Skeletal muscle satellite cell (primary cell): Measurements from ENCODE around the gene ZNF26. TPM values are rescaled to one million over a fixed set of nuclear protein-coding genes. Genes with fewer than 3 reads are reported as not detected.
A peak's percentile ranks its signal among the peaks of the same experiment; 100 is the strongest.
"Not testable (repeated sequence)": the region's sequence is repeated elsewhere in the genome, so short reads cannot be mapped to it uniquely, and the experiment has no call there.

Experiments used
- H3K27me3 ChIP-seq: 2 replicates; pipeline ENCODE4 v1.7.0; 2013; ENCODE audit warnings: low read length; ENCODE audit not compliant: control insufficient read depth, insufficient read depth
- H3K36me3 ChIP-seq: 2 replicates; pipeline ENCODE4 v1.7.0; 2013; ENCODE audit warnings: mild to moderate bottlenecking, control low read depth, low read length; ENCODE audit not compliant: insufficient read depth
- H3K4me1 ChIP-seq: 2 replicates; pipeline ENCODE4 v1.7.0; 2013; ENCODE audit warnings: low read length; ENCODE audit not compliant: control insufficient read depth, insufficient read depth
- H3K4me2 ChIP-seq: 2 replicates; pipeline ENCODE4 v1.7.0; 2013; ENCODE audit warnings: mild to moderate bottlenecking, low read length
- H3K4me3 ChIP-seq: 2 replicates; pipeline ENCODE4 v1.7.0; 2013; ENCODE audit warnings: low read length
- H3K9ac ChIP-seq: 2 replicates; pipeline ENCODE4 v1.7.0; 2013; ENCODE audit warnings: mild to moderate bottlenecking, low read depth, low read length, moderate library complexity
- H3K9me3 ChIP-seq: replicated peaks from 2 replicates; pipeline ENCODE4 v1.7.0; 2013; ENCODE audit warnings: mild to moderate bottlenecking, control low read depth, low read length
- total RNA-seq: library from RNA; depleted of rRNA; stranded (reverse); fragments of >200 nt; gene quantifications from 2 replicates; pipeline ENCODE4 v1.2.3, GENCODE V29; 2012; rRNA removed

Gene ZNF26
- total RNA-seq: 14.6 and 23.8 TPM in 2 replicates

GRCh38 chr12:132986001-132986884 lies at the start of gene ZNF26:
ZNF26 (plus strand) TSS chr12:132986367; CDS start chr12:132986841, 474 bp downstream.
- Histone ChIP-seq H3K9ac (peak within 1 kb of the TSS; percentile 88), H3K4me1 (peaks cover 11% of the 10 kb centered on the region), H3K36me3 (peaks cover 16% of the 10 kb centered on the region), H3K4me3 (peak within 1 kb of the TSS; percentile 90), H3K9me3 (peaks cover 3% of the 10 kb centered on the region), H3K4me2 (peak within 1 kb of the TSS; percentile 92), H3K27me3 (no peaks in the 10 kb centered on the region)

GRCh38 chr12:132936921-132937320 lies 49.2 kb upstream of the ZNF26 start:
- H3K4me2 ChIP-seq, H3K4me3 ChIP-seq, H3K9ac ChIP-seq, H3K27me3 ChIP-seq, H3K4me1 ChIP-seq: not testable (repeated sequence)
- peaks cover 35% of the 10 kb centered on the region for H3K9me3 ChIP-seq
- H3K36me3 ChIP-seq: peaks cover 32% of the 10 kb centered on the region

- peaks cover 36% of the 10 kb centered on the region for H3K9me3 ChIP-seq
- peaks cover 33% of the 10 kb centered on the region for H3K36me3 ChIP-seq
- no peak overlapping the region for H3K9ac ChIP-seq
- H3K4me1 ChIP-seq: no peaks in the 10 kb centered on the region
- no peak overlapping the region for H3K4me3 ChIP-seq
- H3K4me2 ChIP-seq: no peak overlapping the region
- no peaks in the 10 kb centered on the region for H3K27me3 ChIP-seq
Observed at GRCh38 chr12:132937476-132937875, 48.7 kb upstream of the ZNF26 start.

- H3K9ac ChIP-seq, H3K27me3 ChIP-seq, H3K4me1 ChIP-seq, H3K4me2 ChIP-seq, H3K4me3 ChIP-seq: not testable (repeated sequence)
- Histone ChIP-seq H3K9me3 (peaks cover 42% of the 10 kb centered on the region), H3K36me3 (peaks cover 37% of the 10 kb centered on the region)
Observed at GRCh38 chr12:132938807-132939206, 47.4 kb upstream of the ZNF26 start.

GRCh38 chr12:132940071-132940719 lies 46.0 kb upstream of the ZNF26 start:
- H3K9me3 ChIP-seq: peaks cover 43% of the 10 kb centered on the region
- no peak overlapping the region for H3K9ac ChIP-seq
- no peaks in the 10 kb centered on the region for H3K27me3 ChIP-seq
- H3K4me3 ChIP-seq: no peak overlapping the region
- H3K4me1 ChIP-seq: no peaks in the 10 kb centered on the region
- no peak overlapping the region for H3K4me2 ChIP-seq
- H3K36me3 ChIP-seq: peaks cover 50% of the 10 kb centered on the region

GRCh38 chr12:132941336-132941954 lies 44.7 kb upstream of the ZNF26 start:
- Histone ChIP-seq H3K4me3 (no peak overlapping the region), H3K36me3 (peaks cover 62% of the 10 kb centered on the region), H3K27me3 (no peaks in the 10 kb centered on the region), H3K9ac (no peak overlapping the region), H3K9me3 (peaks cover 45% of the 10 kb centered on the region), H3K4me2 (no peak overlapping the region), H3K4me1 (no peaks in the 10 kb centered on the region)

- Histone ChIP-seq H3K4me2 (no peak overlapping the region), H3K9ac (no peak overlapping the region), H3K27me3 (no peaks in the 10 kb centered on the region), H3K9me3 (peaks cover 42% of the 10 kb centered on the region), H3K36me3 (peaks cover 62% of the 10 kb centered on the region), H3K4me1 (no peaks in the 10 kb centered on the region), H3K4me3 (no peak overlapping the region)
Observed at GRCh38 chr12:132942611-132943010, 43.6 kb upstream of the ZNF26 start.

GRCh38 chr12:132945806-132946205 lies 40.4 kb upstream of the ZNF26 start:
- Histone ChIP-seq H3K4me1 (no peaks in the 10 kb centered on the region), H3K9ac (no peak overlapping the region), H3K27me3 (no peaks in the 10 kb centered on the region), H3K4me2 (no peak overlapping the region), H3K4me3 (no peak overlapping the region), H3K9me3 (peaks cover 59% of the 10 kb centered on the region), H3K36me3 (peaks cover 82% of the 10 kb centered on the region)

GRCh38 chr12:132946246-132946820 lies 39.8 kb upstream of the ZNF26 start:
- H3K9ac ChIP-seq: no peak overlapping the region
- peaks cover 80% of the 10 kb centered on the region for H3K36me3 ChIP-seq
- H3K9me3 ChIP-seq: peaks cover 60% of the 10 kb centered on the region
- no peak overlapping the region for H3K4me3 ChIP-seq
- no peak overlapping the region for H3K4me2 ChIP-seq
- H3K27me3 ChIP-seq: no peaks in the 10 kb centered on the region
- no peaks in the 10 kb centered on the region for H3K4me1 ChIP-seq

GRCh38 chr12:132948146-132949066 lies 37.8 kb upstream of the ZNF26 start:
- Histone ChIP-seq H3K36me3 (peaks cover 61% of the 10 kb centered on the region), H3K9me3 (peaks cover 50% of the 10 kb centered on the region)

More at GRCh38 chr12:132948146-132949066, 37.8 kb upstream of the ZNF26 start:
- H3K4me2 ChIP-seq: no peak overlapping the region
- no peaks in the 10 kb centered on the region for H3K4me1 ChIP-seq
- H3K27me3 ChIP-seq: no peaks in the 10 kb centered on the region
- H3K9ac ChIP-seq: no peak overlapping the region
- no peak overlapping the region for H3K4me3 ChIP-seq
